Stimulated activated CD4-positive, alpha-beta T cell treated with anti-CD3 and anti-CD28 coated beads, Interleukin-12 subunit alpha, Interleukin-12 subunit beta, amount 100 ng/mL, for 24 hours (primary cell): ENCODE measurements around the gene FAXDC2.

ENCODE experiments used
- DNase-seq, 2 experiments: peaks; one replicate each; pipeline ENCODE4 v3.0.0-alpha.2; 2020; ENCODE audit warnings: low read depth in 2 of 2

FAXDC2 gene

GRCh38 chr5:154797762-154798161, 52.6 kb downstream of the FAXDC2 start:
- no peak for DNase-seq

- DNase-seq: no peak
These were observed 55.2 kb downstream of the FAXDC2 start for GRCh38 chr5:154795235-154795596.

GRCh38 chr5:154794525-154795234, 55.7 kb downstream of the FAXDC2 start:
- no peak for DNase-seq

- DNase-seq: no peak
These were observed 56.5 kb downstream of the FAXDC2 start for GRCh38 chr5:154793599-154794524.

- no peak for DNase-seq
These were observed 58.9 kb downstream of the FAXDC2 start for GRCh38 chr5:154791535-154791934.

GRCh38 chr5:154788212-154788611, 62.2 kb downstream of the FAXDC2 start:
- no peak for DNase-seq

- no peak for DNase-seq
These were observed 64.0 kb downstream of the FAXDC2 start for GRCh38 chr5:154786414-154786813.

DNA sequence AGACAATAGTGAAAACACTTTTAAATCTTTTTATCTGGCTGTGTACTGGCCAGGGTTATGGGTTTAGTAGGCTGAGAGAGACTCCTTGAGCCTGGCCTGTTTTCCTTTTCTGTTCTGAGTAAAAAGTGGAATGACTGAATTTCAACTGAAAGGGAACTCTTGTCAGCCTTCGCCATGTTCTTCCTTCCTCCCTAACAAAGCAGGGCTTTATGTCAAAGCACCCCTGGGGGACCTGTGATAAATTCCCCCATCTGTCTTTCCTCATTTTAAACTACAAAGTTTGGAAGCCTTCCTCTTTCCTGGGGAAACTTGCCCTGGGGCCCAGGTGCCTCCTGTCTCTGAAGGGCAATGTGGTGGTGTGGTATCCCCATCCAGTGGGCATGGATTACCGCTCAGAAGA, 65.5 kb downstream of the FAXDC2 start:
- DNase-seq: no peak

DNA sequence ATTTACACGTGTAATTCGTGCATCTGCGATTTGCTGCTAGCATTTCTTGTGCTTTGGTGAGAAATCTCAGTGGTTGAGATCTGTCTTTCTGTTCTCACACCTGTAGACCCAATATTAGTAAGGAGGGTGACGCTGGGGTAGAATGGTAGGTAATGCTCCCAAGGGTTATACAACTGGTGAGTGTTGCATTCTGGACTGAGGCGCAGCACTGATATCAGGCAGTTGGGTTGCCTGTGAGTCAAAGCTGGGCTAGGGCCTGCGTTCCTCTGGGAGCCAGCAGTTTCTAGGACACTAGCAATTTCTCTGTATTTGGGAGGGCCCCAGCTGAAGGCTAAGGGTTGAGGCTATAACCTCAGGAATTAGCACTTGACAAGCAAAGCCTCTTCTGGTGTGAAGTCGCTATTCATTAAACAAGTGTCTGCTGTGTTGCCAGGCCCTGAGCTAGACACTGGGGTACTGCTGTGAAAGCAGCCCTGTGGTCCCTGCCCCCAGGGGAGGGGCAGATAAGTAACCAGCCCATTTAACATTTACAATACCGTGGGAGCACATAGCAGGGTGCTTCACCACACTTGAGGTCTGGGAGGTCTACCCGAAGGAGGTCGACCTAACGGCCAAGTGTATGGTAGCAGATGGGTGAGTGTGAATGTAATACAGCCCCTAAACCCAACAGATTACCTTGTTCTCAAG, 66.5 kb downstream of the FAXDC2 start:
- no peak for DNase-seq

GRCh38 chr5:154782812-154783592, 67.4 kb downstream of the FAXDC2 start:
- DNase-seq: no peak

GRCh38 chr5:154782326-154782725, 68.1 kb downstream of the FAXDC2 start:
- no peak for DNase-seq

- no peak for DNase-seq
These were observed 70.3 kb downstream of the FAXDC2 start for GRCh38 chr5:154780128-154780527.

DNA sequence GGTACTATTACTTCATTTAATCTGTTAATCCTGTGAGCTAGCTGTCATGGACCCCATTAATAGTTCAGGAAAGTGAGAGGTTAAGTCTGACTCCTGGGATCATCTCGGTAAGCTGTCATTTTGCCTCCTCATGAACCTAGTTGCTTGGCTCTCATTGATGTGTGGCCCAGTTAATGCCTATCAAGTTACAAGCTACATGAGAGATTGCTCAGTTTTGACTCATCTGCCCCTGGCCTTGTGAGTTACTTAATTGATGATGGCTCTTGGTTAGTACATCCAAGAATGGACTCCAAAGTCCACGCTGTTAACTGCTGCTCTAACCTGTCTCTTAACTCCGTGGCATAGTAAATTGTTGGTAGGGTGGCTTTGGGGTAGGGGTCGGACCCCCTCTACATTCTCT, 71.3 kb downstream of the FAXDC2 start:
- no peak for DNase-seq

DNA sequence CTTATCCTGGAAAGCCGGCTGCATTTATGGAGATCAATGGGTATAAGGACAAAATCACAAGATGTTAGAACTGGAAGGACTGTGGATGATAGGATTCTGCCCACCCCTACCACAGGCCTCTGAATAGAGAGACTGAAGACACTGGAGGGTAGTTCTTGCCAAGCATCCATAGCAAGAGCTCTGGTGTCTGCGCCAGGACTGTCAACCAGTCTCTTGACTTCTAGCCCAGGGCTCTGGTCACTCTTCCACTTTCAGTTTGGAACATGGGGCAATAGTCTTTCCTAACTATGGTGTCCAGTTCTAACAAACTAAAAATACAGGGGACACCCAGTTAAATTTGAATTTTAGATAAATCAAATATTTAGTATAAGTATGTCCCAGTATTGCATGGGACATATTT, 71.9 kb downstream of the FAXDC2 start:
- no peak for DNase-seq

DNA sequence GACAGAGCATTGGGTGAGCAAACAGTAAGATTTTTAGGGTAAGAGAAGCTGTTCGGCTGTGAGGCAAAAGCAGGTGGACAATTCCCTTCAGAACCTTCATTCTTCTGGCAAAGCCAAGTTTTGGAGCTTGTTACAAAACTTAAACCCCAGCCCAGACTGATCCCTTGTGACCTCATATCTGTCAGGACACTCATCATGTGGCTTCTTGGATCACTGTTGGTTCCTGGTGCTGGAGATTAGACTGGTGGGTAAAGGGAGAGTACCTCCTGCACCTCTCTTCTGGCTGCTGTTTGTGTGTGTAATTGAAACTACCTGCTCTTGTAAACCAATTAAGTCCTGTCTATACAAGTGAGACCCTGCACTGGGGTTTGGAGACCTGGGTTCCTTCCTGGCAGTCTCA, 74.2 kb downstream of the FAXDC2 start:
- DNase-seq: no peak

DNA sequence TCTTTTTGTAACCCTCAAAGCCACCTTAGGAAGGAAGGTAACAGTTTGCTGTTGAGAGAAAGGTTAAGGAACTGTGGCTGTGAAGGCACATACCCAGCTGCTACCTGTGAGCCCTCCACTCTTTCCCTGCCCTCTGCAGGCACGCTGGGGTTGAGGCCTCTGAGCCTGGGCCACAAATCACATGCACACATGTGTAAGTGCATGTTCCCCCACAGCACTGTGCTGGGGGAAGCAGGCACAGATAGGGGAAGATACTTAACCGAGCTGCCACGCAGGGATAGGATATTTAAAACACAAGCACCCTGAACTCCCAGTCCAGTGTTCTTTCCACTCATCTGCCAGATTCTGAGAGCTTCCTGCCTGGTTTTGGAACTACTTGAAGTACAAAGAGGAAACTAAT, 77.1 kb downstream of the FAXDC2 start:
- no peak for DNase-seq

- DNase-seq: no peak
These were observed 79.0 kb downstream of the FAXDC2 start for GRCh38 chr5:154771383-154771901.

DNA sequence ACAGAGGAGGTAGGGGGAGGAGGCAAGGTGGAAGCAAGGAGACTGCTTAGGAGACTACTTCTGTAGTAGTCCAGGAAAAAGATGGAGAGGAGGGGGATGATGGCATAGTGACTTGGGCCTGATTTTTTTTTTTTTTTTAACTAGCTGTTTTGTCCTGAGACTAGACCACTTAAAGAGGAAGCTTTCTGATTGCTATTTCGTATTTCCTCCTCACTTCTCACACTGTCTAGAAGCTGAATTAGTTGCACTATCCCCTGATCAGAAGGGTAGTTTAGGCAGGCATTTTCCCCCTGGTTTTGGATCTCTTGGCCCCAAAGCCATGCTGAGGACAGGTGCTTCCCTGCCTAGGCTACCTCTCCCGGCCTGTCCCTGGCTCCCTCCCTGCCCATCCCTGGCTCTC, 80.3 kb downstream of the FAXDC2 start:
- DNase-seq: no peak
